ENCODE data around the gene P2RY14. TPM values are rescaled to one million over a fixed set of nuclear protein-coding genes. Genes with fewer than 3 reads are reported as not detected.

Gene P2RY14
- total RNA-seq, 1 donor from 2014 or later: 1.6 TPM

DNA sequence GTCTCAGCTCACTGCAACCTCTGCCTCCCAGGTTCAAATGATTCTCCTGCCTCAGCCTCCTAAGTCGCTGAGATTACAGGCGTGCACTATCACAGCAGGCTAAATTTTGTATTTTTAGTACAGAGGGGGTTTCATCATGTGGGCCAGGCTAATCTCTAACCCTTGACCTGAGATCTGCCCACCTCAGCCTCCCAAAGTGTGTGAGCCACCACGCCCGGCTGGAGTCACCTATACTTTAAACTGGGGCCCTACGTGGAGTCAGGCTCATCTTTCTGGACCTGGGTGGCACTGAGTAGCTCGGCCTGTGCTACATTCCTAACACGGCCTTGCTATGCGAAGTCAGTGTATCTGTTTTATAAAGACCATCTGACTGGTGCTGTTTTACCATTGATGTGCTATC, 81.1 kb downstream of the P2RY14 start:
- no peak overlapping the region for H3K4me3 ChIP-seq (ENCODE audit: low read length in 3 of 3)
- no peaks in the 10 kb centered on the region for H3K36me3 ChIP-seq (ENCODE audit: control insufficient read depth in 3 of 3, insufficient read depth in 3 of 3, low read length in 3 of 3)
- no peaks in the 10 kb centered on the region for H3K4me1 ChIP-seq (ENCODE audit: control insufficient read depth in 3 of 3, insufficient read depth in 3 of 3, low read length in 3 of 3)
- H3K9me3 ChIP-seq (ENCODE audit: control insufficient read depth in 3 of 3, low read length in 3 of 3): no peaks in the 10 kb centered on the region
- H3K27ac ChIP-seq (ENCODE audit: low read depth, low read length): no peak overlapping the region
- H3K27me3 ChIP-seq (ENCODE audit: control insufficient read depth in 3 of 3, insufficient read depth in 3 of 3, low read length in 3 of 3): no peaks in the 10 kb centered on the region
- no peak overlapping the region for H3K9ac ChIP-seq (ENCODE audit: low read depth in 1 of 3, low read length in 3 of 3)

DNA sequence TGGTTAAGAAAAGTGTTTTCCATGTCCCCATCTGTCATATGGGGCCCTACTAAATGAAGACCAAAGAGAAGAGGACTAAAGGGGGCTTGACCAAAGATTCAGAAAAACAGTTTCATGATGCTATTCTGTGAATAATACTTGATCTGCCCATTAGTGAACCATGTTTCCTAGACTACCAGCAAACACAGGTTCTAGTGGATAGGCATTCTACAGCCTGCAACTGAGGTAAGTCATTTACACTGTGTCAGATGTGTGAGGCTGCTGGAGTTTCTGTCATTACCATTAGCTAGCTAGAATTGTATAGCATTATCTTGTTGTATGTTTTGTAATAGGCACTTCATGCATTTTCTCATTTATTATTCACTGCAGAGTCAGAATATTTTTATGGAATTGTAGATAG, 81.9 kb downstream of the P2RY14 start:
- Histone ChIP-seq H3K9ac (ENCODE audit: low read depth in 1 of 3, low read length in 3 of 3) (no peak overlapping the region), H3K36me3 (ENCODE audit: control insufficient read depth in 3 of 3, insufficient read depth in 3 of 3, low read length in 3 of 3) (no peaks in the 10 kb centered on the region), H3K4me1 (ENCODE audit: control insufficient read depth in 3 of 3, insufficient read depth in 3 of 3, low read length in 3 of 3) (no peaks in the 10 kb centered on the region), H3K27ac (ENCODE audit: low read depth, low read length) (no peak overlapping the region), H3K9me3 (ENCODE audit: control insufficient read depth in 3 of 3, low read length in 3 of 3) (no peaks in the 10 kb centered on the region), H3K27me3 (ENCODE audit: control insufficient read depth in 3 of 3, insufficient read depth in 3 of 3, low read length in 3 of 3) (no peaks in the 10 kb centered on the region), H3K4me3 (ENCODE audit: low read length in 3 of 3) (no peak overlapping the region)

DNA sequence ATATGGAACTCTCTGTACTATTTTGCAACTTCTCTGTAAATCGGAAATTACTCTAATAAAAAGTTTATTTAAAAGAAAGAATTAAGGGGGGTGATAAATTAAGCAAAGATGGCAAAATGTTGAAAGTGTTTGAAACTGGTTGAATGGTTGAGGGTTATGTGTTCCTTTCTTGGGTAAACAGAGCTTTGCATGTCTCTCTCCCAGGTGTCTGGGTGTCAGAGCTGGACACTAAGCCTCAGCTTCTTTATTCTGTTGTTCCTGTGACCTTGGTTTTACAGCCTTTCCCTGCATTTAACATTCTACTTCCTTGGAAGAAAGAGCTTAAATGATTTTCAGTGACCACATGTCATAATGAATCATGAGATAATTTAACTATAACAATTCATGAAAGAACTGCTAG, 82.5 kb downstream of the P2RY14 start:
- Histone ChIP-seq H3K9ac (ENCODE audit: low read depth in 1 of 3, low read length in 3 of 3) (no peak overlapping the region), H3K27ac (ENCODE audit: low read depth, low read length) (no peak overlapping the region), H3K4me1 (ENCODE audit: control insufficient read depth in 3 of 3, insufficient read depth in 3 of 3, low read length in 3 of 3) (no peaks in the 10 kb centered on the region), H3K36me3 (ENCODE audit: control insufficient read depth in 3 of 3, insufficient read depth in 3 of 3, low read length in 3 of 3) (no peaks in the 10 kb centered on the region), H3K9me3 (ENCODE audit: control insufficient read depth in 3 of 3, low read length in 3 of 3) (no peaks in the 10 kb centered on the region), H3K27me3 (ENCODE audit: control insufficient read depth in 3 of 3, insufficient read depth in 3 of 3, low read length in 3 of 3) (no peaks in the 10 kb centered on the region), H3K4me3 (ENCODE audit: low read length in 3 of 3) (no peak overlapping the region)

DNA sequence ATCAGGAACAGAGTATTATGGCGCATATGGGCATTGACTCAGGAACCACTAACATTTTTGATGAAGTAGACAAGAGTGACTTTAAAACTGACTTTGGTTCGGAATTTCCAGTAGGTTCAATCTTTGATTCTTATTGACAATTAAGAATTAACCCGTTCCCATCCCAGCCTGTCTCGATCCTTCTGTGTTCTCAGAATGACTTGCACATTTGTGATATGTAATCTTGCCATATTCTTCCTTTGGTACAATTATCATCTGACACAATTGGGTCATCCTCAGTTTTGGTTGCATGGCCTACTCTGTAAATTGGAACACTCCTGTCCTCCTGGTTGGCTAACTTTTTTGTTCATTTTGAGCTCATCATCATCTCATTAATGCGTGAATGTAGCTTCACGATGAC, 85.8 kb downstream of the P2RY14 start:
- Histone ChIP-seq H3K27ac (ENCODE audit: low read depth, low read length) (no peak overlapping the region), H3K27me3 (ENCODE audit: control insufficient read depth in 3 of 3, insufficient read depth in 3 of 3, low read length in 3 of 3) (no peaks in the 10 kb centered on the region), H3K9ac (ENCODE audit: low read depth in 1 of 3, low read length in 3 of 3) (no peak overlapping the region), H3K4me3 (ENCODE audit: low read length in 3 of 3) (no peak overlapping the region), H3K36me3 (ENCODE audit: control insufficient read depth in 3 of 3, insufficient read depth in 3 of 3, low read length in 3 of 3) (no peaks in the 10 kb centered on the region), H3K4me1 (ENCODE audit: control insufficient read depth in 3 of 3, insufficient read depth in 3 of 3, low read length in 3 of 3) (no peaks in the 10 kb centered on the region), H3K9me3 (ENCODE audit: control insufficient read depth in 3 of 3, low read length in 3 of 3) (no peaks in the 10 kb centered on the region)

DNA sequence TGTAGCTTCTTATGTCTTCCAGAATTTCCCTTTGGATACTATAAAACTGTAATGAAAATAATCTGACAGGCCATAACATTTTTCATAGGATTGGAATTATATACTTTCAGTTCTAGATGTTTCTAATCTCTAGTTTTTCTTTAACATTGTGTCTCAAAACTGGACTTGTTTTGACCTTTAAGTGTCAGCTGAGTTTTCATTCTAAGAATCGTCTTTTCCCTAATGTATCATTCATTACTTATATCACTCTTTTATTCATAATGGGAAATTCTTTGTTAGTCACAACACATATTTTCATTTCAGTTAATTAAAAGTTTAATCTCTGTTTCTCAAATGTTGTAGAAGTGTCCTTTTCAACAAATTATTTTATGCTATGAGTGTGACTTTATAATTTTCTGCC, 87.2 kb downstream of the P2RY14 start:
- Histone ChIP-seq H3K27ac (ENCODE audit: low read depth, low read length) (no peak overlapping the region), H3K4me1 (ENCODE audit: control insufficient read depth in 3 of 3, insufficient read depth in 3 of 3, low read length in 3 of 3) (no peaks in the 10 kb centered on the region), H3K9me3 (ENCODE audit: control insufficient read depth in 3 of 3, low read length in 3 of 3) (no peaks in the 10 kb centered on the region), H3K27me3 (ENCODE audit: control insufficient read depth in 3 of 3, insufficient read depth in 3 of 3, low read length in 3 of 3) (no peaks in the 10 kb centered on the region), H3K36me3 (ENCODE audit: control insufficient read depth in 3 of 3, insufficient read depth in 3 of 3, low read length in 3 of 3) (no peaks in the 10 kb centered on the region), H3K4me3 (ENCODE audit: low read length in 3 of 3) (no peak overlapping the region), H3K9ac (ENCODE audit: low read depth in 1 of 3, low read length in 3 of 3) (no peak overlapping the region)

DNA sequence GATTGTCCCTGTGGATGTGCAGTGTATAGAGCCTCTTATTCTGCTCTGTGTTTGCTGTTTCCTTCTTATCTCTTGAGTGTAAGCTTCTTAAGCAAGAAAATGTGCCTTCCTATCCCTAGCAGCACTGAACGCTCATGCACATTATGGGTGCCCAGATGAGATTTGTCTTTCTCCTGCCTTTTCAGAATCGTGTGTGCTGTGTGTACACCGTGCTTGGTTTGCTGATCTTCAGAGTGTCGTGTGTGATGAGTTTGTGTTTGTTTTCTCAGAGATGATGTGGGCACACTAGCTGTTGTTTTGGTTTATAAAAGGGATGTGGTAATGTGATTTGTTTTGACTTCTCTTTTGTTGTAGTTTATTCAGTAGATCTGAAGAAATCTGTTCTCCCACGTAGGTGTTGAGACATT, 95.1 kb downstream of the P2RY14 start:
- no peak overlapping the region for H3K9ac ChIP-seq (ENCODE audit: low read depth in 1 of 3, low read length in 3 of 3)
- H3K4me3 ChIP-seq (ENCODE audit: low read length in 3 of 3): no peak overlapping the region
- H3K27ac ChIP-seq (ENCODE audit: low read depth, low read length): no peak overlapping the region
- no peaks in the 10 kb centered on the region for H3K27me3 ChIP-seq (ENCODE audit: control insufficient read depth in 3 of 3, insufficient read depth in 3 of 3, low read length in 3 of 3)
- no peaks in the 10 kb centered on the region for H3K4me1 ChIP-seq (ENCODE audit: control insufficient read depth in 3 of 3, insufficient read depth in 3 of 3, low read length in 3 of 3)
- no peaks in the 10 kb centered on the region for H3K9me3 ChIP-seq (ENCODE audit: control insufficient read depth in 3 of 3, low read length in 3 of 3)
- H3K36me3 ChIP-seq (ENCODE audit: control insufficient read depth in 3 of 3, insufficient read depth in 3 of 3, low read length in 3 of 3): no peaks in the 10 kb centered on the region

DNA sequence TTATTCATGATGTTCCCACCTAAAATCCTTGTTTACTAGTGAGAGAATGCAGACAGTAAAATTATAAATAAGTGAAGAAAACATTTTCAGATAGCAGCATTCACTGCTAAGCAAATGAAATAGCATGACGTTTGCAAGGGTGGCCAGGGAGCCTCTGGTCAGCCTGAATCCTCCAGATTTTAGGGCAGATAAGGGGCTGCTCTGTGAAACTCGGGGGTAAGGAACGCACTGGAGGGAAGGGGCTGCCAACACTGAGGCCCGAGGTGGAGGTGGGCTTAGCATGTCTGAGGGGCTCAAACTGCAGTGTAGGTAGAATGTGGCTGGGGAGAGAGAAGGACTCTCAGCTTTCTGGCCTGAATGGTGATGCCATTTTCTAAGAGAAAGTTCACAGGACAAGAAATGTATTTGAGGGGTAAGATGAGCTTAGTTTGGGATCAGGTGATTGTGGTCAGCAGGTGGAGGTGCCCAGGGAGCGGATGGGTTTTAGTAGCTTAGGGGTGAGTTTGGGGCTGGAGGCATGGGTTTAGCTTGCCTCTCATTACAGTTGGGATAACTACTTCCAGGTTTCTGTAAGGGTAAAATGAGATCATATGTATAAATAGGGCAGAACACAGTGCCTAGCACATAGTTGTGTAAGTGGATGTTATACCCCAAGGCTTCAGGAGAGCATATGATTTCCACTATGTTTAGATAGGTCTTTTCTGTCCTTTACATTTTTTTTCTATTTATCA, 95.8 kb downstream of the P2RY14 start:
- Histone ChIP-seq H3K4me1 (ENCODE audit: control insufficient read depth in 3 of 3, insufficient read depth in 3 of 3, low read length in 3 of 3) (no peaks in the 10 kb centered on the region), H3K36me3 (ENCODE audit: control insufficient read depth in 3 of 3, insufficient read depth in 3 of 3, low read length in 3 of 3) (no peaks in the 10 kb centered on the region), H3K27me3 (ENCODE audit: control insufficient read depth in 3 of 3, insufficient read depth in 3 of 3, low read length in 3 of 3) (no peaks in the 10 kb centered on the region), H3K9ac (ENCODE audit: low read depth in 1 of 3, low read length in 3 of 3) (no peak overlapping the region), H3K4me3 (ENCODE audit: low read length in 3 of 3) (no peak overlapping the region), H3K9me3 (ENCODE audit: control insufficient read depth in 3 of 3, low read length in 3 of 3) (no peaks in the 10 kb centered on the region), H3K27ac (ENCODE audit: low read depth, low read length) (no peak overlapping the region)

DNA sequence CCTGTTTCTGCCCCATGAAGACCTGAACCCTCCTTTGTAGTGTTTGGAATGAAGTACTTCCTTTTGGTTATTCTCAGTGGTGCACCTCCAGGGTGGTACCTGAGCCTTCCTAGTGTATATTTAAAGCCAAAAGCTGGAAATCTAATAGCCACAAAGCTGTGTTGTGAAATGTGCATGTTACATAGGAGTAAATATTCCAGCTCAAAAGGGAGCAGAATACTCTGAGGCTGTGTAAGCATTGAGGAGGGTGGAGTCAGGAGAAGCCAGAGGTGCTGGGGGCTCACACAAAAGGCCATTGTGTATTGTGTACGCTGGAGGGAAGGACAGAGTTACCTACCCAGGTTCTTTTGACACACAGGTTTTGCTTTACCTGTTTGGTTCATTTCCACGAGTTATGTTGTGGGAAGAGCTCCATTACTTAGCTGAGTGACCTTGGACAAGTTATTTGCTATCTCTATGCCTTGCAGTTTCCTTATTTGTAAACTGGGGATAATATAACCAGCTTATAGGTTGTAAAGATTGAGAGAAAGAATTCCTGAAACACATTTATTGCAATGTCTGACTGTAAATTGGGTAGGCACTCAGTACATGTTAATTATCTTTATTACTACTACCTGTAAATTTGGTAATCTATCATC, 100.0 kb downstream of the P2RY14 start:
- Histone ChIP-seq H3K36me3 (ENCODE audit: control insufficient read depth in 3 of 3, insufficient read depth in 3 of 3, low read length in 3 of 3) (no peaks in the 10 kb centered on the region), H3K27ac (ENCODE audit: low read depth, low read length) (no peak overlapping the region), H3K9me3 (ENCODE audit: control insufficient read depth in 3 of 3, low read length in 3 of 3) (no peaks in the 10 kb centered on the region), H3K4me3 (ENCODE audit: low read length in 3 of 3) (no peak overlapping the region), H3K9ac (ENCODE audit: low read depth in 1 of 3, low read length in 3 of 3) (no peak overlapping the region), H3K4me1 (ENCODE audit: control insufficient read depth in 3 of 3, insufficient read depth in 3 of 3, low read length in 3 of 3) (no peaks in the 10 kb centered on the region), H3K27me3 (ENCODE audit: control insufficient read depth in 3 of 3, insufficient read depth in 3 of 3, low read length in 3 of 3) (no peaks in the 10 kb centered on the region)

DNA sequence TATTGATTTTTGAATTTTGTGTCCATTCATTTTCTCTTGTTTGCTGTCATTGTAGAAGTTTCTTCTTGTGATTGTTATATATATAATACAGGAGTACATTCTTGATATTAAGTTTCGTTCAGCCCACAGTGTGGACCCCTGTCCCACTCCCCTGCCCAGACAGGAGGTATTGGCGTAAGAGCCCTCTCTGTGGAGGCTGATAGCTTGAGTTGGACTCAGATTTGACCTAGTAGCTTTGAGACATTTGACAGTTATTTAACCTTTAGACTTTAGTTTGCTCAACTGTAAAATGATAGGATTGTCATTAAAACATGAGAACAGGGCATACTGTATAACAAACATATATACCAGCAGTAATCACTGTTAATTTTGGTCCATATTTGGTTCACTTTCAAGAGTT, 102.4 kb downstream of the P2RY14 start:
- Histone ChIP-seq H3K36me3 (ENCODE audit: control insufficient read depth in 3 of 3, insufficient read depth in 3 of 3, low read length in 3 of 3) (no peaks in the 10 kb centered on the region), H3K27me3 (ENCODE audit: control insufficient read depth in 3 of 3, insufficient read depth in 3 of 3, low read length in 3 of 3) (no peaks in the 10 kb centered on the region), H3K9me3 (ENCODE audit: control insufficient read depth in 3 of 3, low read length in 3 of 3) (no peaks in the 10 kb centered on the region), H3K4me3 (ENCODE audit: low read length in 3 of 3) (no peak overlapping the region), H3K4me1 (ENCODE audit: control insufficient read depth in 3 of 3, insufficient read depth in 3 of 3, low read length in 3 of 3) (peaks cover 0 to 2% (median 0%) of the 10 kb centered on the region in 3 donors), H3K9ac (ENCODE audit: low read depth in 1 of 3, low read length in 3 of 3) (no peak overlapping the region), H3K27ac (ENCODE audit: low read depth, low read length) (no peak overlapping the region)

DNA sequence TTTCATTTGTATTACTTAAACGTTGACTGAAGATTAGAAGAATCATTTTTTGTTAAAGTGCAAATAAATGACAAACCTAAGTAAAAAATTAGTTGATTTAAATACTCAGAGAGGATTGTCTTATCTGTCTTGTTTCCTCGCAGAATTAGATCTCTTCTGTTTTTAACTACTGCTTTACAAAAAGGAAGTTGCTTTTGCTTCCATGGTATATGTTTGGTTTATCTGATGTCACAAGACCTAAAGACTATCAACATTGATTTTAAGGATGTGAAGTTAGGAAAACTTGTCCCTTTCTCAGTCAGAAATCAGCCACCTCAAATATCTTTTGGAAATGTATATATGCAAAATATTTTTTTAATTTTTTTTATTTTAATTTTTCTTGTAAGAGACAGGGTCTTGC, 104.0 kb downstream of the P2RY14 start:
- H3K9me3 ChIP-seq (ENCODE audit: control insufficient read depth in 3 of 3, low read length in 3 of 3): no peaks in the 10 kb centered on the region
- H3K4me1 ChIP-seq (ENCODE audit: control insufficient read depth in 3 of 3, insufficient read depth in 3 of 3, low read length in 3 of 3): peaks cover 0 to 13% (median 7%) of the 10 kb centered on the region in 3 donors
- H3K27ac ChIP-seq (ENCODE audit: low read depth, low read length): no peak overlapping the region
- H3K36me3 ChIP-seq (ENCODE audit: control insufficient read depth in 3 of 3, insufficient read depth in 3 of 3, low read length in 3 of 3): no peaks in the 10 kb centered on the region
- no peak overlapping the region for H3K4me3 ChIP-seq (ENCODE audit: low read length in 3 of 3)
- no peaks in the 10 kb centered on the region for H3K27me3 ChIP-seq (ENCODE audit: control insufficient read depth in 3 of 3, insufficient read depth in 3 of 3, low read length in 3 of 3)
- H3K9ac ChIP-seq (ENCODE audit: low read depth in 1 of 3, low read length in 3 of 3): no peak overlapping the region
